ENCODE measurements around the gene FUZ.

Gene FUZ

DNA sequence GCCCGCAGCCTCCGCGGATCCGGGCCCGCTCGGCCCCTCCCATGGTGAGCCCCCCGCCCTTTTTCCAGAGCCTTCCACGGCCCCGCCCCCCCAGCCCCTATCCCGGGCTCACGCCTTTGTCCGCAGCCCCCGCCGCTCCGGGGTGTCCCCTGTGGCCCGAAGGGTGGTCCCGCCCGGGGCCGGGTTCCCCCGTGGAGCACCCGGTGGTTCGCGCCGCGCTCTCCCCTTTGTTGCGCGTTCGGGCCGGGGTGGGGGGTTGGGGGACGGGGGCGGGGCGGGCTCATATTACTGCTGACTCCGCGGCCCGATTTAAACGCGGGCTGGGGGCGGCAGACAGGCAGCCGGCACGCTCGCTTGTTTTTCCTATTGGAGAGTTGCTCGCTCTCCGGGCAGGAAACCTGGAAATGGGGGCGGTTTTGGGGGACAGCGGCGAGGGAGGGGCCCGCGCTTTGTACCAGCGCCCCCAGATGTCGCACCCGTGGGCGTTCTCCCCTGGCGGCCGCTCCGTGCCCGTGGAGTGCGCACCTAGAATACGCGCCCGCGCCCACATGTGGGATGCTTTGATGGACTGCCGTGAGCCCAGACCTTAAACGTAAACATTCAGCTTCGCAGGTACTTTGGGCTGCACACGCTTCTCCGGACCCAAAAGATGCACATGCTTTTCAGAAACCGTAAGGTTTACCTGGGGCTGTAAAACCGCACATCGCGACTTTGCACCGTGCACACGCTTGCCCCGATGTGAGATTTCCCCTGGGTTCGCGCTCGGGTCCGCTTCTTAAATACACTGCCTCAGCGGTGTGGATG, 38.6 kb upstream of the FUZ start:
- DNase-seq (ENCODE audit: low read depth in 2 of 2): peak in 1 of 2 donors; percentile 27

DNA sequence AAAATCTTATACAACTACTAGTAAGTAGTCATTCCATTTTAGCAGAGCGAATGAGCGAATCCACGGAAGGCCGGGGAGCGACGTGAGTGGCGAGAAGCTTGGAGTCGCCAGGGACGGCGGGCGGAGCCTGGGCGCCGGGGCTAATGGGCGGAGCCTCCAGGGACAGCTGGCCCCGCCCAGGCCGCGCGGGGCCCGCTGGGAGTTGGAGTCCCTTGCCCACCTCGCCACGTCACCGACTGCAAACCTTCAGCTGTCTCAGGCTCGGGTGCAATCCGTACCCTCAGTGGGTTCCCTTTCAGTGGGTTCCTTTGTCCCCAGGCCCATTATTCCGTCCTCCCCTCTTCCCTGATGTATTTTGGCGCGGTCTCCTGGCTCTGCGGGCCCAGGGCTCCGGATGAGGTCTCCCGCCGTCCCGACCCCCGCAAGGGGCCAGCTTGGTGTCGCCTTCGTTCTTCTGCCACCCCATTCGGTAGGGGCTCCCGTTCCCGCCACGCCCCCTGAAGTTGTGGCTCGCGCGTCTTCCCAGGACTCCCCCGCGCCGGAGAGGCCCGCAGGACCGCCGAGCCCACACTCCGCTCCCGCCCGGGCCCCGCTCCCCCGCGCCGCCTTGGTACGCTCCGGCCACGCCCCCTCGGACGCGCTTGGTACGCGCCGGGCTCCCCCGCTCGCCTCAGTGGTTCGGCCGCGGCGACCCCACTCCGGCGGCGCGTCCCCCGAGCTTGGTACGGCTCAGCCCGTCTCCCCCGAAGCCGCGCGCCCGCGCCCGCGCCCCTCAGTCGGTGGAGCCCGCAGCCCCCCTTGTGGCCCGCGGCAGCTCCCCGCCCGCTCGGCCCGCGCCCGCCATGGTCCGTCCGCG, 37.6 kb upstream of the FUZ start, which contains the start of gene PTOV1:
Gene PTOV1, plus strand, starts transcription at position 673 of the 856 bp plus-strand sequence.
- peak; percentile 70 to 79 for DNase-seq (ENCODE audit: low read depth in 2 of 2)

DNA sequence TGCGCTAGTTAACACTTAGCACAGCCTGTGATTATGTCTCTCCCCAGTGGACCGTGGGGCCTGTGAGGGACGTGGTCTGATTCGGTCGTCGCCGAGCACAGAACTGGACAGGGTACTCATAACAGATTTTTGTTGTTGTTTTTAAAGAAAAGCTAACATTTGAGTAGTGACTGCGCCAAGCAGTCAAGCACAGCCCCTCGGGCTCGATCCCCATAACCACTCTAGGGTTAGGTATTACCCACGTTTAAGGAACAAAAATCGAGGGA, 37.1 kb upstream of the FUZ start:
- no peak for DNase-seq (ENCODE audit: low read depth in 2 of 2)

DNA sequence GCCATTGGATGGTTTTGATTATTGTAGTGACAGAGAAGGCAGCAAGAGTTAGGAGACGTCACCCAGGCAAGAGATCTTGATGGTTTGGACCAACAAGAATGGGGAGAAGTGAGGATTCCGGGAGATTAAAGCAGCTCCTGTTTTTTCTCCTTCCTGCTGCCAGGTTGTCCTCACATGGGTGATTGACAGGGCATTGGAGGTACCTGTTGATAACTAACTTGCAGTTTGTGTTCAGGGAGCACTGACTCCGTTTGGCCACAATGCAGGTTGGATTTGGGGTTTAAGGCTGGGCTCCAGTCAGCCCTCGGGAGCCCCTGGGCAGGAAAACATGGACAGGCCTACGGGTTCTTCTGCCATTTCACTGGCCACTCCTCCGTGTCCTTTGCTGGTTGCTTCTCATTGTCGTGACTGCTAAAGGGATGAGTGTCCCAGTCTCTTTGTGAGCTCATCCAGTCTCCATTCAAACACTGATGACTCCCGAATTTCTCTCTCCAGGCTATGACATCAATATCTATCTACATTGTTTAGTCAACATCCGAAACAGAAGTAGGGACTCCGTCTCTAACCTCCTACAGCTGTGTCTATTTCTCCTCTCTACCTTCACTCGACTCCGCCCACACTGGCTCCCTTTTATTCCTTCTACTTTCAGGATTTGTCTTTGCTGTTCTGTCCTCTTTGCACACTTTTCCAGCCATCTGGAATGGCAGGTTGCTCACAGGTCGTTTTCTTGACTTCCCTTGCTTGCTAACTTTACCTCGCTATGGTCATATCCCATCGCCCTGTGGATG, 36.5 kb upstream of the FUZ start:
- no peak for DNase-seq (ENCODE audit: low read depth in 2 of 2)

DNA sequence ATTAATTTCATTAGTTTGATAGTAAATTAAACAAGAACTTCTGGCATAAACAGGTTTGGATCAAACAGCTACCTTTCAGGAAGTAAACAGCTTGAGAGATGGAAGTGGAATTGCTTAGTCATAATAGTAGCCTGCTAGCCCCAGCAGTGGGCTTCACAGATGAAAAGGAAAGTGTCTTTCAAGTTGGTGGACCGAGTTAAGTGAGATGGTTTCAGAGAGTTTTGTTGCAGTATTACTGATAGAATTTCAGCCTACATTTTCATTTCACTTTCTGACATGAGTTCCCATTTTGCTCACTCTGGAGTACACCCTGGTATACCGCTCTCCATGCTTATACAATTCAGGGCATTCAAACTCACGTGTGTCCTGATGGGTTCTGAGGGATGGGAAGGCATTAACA, 35.8 kb upstream of the FUZ start:
- DNase-seq (ENCODE audit: low read depth in 2 of 2): no peak

DNA sequence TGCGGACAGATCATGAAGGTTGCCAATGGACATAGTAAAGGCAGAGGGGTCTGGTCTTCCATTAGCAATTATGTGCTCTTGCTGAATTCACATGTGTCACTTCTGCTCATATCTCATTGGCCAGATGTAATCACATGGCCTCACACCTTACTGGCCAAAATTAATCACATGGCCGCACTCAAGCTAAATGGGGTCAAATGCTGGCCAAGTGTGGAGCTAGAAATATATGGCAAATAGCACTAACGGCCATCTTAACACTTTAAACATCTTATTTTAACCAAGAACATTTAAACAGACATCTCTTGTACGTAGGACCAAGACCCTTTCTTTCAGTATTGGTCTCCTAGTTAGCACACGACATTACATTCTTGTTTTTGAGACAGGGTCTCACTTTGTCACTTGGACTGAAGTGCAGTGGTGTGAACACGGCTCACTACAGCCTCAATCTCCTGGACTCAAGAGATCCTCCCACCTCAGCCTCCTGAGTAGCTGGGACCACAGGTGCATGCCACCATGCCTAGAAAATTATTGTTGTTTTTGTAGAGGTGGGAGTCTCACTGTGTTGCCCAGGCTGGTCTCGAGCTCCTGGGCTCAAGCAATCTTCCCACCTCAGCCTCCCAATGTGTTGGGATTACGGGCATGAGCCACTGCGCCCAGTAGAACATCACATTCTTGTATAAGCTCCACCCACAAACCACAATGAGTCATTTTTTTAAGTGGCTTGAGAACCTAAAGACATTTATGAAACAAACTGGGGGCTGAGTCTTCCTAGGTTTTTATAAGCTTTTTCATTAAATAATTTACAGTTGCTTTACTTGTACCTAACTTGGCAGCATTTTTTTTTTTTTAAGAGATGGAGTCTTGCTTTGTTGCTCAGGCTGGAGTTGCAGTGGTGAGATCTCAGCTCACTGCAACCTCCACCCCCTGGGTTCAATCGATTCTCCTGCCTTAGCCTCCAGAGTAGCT, 34.9 kb upstream of the FUZ start:
- no peak for DNase-seq (ENCODE audit: low read depth in 2 of 2)

DNA sequence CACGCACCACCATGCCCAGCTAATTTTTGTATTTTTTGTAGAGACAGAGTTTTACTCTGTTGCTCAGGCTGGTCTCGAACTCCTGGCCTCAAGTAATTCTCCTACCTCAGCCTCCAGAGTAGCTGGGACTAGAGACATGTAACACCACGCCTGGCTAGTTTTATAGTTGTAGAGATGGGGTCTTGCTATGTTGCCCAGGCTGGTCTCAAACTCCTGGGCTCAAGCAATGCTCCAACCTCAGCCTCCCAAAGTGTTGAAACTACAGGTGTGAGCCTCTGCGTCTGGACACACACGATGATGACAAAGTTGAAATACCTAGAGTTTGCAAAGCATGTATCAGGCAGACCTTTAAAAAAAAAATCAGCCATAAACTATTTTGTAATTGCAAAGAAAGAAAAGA, 33.3 kb upstream of the FUZ start:
- no peak for DNase-seq (ENCODE audit: low read depth in 2 of 2)

DNA sequence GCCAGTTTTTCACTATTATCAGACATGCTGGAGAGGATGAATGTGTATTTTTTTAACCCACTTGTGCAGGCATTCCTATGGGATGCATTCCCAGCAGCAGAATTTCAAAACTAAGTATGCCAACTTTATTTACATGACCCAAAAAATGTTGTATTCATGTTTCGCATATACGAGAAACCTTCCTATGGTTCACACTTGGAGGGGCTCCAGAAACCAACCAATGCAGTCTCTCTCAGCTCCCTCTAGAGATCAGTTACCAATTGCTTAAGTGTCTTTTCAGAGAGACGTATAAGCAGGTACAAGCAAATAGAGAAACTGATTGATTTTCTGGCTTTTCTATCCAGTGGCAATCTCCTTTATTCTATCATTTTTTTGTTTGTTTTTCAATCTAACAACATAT, 32.3 kb upstream of the FUZ start:
- no peak for DNase-seq (ENCODE audit: low read depth in 2 of 2)

DNA sequence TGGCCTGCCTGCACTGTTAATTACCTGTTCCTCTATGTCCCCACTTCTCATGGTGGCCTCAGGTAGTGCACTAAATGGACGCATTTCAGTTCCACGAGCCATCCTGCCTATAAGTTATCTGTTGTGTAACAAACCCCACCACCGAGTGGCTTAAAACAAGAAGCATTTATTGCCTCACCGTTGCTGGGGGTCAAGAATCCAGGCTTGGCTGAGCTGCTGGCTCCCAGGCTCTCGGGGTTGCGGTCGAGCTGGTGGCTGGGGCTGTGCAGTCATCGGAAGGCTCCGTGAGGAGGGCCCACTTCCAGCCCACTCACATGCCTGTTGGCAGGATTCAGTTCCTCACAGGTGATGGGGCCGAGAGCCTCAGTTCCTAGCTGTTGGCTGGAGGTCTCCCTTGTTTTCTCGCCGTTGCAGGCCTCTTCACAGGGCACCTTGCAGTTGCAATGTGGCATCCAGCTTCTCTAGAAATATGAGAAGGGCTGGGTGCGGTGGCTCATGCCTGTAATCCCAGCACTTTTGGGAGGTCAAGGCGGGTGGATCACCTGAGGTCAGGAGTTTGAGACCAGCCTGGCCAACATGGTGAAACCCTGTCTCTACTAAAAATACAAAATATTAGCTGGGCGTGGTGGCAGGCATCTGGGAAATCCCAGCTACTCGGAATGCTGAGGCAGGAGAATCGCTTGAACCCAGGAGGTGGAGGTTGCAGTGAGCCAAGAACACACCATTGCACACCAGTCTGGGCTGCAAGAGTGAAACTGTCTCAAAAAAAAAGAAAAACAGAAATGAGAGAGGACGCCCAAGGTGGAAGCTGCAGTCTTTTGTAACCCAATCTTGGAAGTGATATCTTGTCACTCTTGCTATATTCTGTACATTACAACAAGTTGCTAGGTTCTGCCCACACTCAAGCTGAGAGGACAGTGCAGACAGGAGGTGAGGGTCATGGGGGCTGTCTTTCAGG, 31.3 kb upstream of the FUZ start:
- no peak for DNase-seq (ENCODE audit: low read depth in 2 of 2)

DNA sequence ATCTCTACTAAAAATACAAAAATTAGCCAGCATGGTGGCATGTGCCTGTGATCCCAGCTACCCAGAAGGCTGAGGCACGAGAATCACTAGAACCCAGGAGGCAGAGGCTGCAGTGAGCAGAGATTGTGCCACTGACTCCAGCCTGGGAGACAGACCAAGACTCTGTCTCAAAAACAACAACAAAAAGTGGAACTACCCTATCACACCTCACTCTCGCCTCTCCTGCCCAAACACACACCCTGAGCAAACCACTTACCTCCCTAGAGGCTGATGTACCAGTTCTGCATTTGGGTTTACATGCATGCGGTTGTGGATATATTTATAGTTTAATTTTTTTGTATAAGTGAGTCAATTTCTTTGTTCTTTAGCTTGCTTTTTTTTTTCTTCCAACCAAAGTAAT, 30.2 kb upstream of the FUZ start:
- no peak for DNase-seq (ENCODE audit: low read depth in 2 of 2)

DNA sequence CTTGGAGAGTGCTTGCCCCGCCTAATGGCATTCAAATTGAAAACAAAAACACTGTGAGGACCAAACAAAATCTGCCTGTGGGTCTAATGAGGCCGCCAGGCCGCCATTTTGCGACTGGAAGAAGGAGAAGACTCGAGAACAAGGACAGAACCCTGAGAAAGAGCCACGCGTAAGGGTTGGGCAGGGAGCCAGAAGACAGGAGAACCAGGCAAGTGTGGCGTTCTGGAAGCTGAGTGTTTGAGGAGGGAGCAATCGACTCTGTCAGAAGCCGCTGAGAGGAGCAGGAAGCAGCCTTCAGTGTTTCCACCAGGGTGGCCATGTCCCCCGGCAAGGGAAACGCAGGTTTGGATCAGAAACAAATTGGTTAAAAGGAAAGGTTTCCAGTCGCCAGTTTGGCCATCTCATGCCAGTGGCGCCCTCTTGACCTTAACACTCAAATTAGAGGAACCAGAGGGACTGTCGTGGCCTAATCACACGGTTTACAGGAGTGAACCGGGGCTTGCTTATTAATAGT, 27.7 kb upstream of the FUZ start:
- no peak for DNase-seq (ENCODE audit: low read depth in 2 of 2)

DNA sequence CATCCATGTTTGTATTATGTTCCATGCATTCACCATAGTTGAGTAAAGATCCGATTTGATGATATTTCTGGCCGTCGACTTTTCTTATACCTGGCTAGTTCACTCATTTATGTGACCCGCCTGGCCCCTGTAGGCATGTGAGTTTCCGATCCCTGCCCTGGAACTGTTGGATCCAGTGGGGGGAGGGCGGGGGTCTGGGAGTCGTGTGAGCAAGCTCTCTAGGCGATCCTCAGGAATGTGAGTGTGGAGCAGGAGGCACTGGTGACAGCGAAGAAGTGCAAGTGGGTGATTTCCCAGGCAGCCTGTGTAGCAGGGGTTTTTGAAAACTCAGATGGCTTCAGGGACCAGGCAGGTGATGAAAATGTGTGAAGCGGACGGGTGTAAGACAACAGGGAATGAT, 27.2 kb upstream of the FUZ start:
- DNase-seq (ENCODE audit: low read depth in 2 of 2): no peak

DNA sequence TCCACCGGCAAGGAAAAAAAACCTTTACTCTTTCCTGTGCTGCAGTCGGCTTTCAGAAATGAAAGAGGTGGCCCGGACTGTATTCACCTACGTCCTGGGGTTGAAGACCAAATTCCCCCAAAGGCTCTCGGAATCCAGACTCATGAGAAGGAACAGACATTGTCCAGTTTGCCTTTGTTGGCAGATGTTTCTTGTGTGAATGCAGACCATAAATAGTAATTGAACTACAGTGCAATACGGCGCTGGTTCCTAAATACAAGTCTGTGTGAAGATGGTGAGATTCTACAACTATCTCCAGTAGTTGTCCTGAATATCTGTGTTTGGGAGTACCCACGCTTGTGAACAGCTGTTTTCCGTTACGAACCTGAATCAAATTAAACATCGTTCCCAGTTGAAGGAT, 26.6 kb upstream of the FUZ start:
- no peak for DNase-seq (ENCODE audit: low read depth in 2 of 2)

DNA sequence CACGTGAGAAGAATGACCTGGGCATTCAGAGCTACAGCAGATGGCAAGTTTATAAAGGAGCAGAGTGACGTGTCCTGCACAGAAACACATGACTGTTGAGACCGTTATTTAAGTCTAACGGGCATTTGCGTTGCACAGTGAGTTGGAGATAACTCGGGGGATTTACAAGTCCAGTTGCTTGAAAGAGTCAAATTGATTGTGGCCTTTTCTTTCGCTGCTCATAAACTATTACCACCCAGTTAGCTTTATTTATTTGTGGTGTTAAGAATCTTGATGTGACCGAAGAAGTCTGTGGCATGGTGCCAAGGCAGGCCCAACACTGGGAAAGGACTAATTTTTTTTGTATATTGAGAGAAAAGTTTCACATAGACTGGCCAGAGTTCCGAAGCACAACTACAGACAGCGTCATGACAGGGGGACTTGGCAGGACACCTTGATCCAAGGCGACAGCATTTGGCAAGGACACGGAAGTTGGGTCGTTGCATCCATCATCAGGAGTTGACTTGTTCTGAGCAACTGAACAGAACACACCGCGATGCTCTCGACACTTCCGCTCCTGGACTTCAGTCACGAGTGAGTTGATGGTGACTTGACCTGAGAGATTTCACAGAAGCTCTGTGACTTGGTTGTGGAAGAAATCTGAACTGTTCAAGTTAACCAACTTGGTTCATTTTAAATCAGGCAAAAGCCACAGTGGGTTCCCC, 25.9 kb upstream of the FUZ start:
- no peak for DNase-seq (ENCODE audit: low read depth in 2 of 2)

DNA sequence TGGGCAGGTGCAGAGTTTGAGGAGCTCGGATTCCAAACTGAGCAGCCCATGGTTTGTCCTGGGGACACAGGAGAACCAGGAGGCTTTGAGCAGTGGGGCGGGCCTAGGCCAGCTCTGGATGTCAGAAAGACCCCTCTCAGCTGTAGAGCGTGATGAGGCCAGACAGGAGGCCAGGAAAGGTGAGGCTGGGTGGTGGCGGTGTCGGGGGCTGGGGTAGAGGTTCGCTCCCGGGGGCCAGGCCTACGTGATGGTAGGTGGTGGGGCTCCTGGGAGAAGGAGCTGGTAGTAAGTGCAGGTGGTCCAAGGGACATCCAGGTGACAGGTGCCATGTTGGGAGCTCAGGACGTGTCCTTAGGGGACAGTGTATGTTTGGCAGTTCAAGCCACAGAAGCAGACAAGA, 24.3 kb upstream of the FUZ start:
- no peak for DNase-seq (ENCODE audit: low read depth in 2 of 2)

DNA sequence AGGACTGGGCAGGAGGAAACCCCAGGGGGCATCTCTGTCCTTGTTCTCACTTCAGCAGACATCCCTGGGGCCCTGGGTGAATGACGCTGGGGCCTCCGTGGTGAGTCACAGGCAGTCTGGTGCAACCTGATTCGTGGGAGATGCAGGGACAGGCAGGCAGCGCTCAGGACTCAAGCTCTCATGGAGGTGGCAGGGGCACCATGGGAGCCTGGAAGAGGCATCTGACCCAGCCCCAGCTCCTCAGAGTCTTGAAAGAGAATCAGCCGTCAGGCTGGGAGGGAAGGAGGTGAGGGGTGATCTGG, 23.9 kb upstream of the FUZ start:
- no peak for DNase-seq (ENCODE audit: low read depth in 2 of 2)

DNA sequence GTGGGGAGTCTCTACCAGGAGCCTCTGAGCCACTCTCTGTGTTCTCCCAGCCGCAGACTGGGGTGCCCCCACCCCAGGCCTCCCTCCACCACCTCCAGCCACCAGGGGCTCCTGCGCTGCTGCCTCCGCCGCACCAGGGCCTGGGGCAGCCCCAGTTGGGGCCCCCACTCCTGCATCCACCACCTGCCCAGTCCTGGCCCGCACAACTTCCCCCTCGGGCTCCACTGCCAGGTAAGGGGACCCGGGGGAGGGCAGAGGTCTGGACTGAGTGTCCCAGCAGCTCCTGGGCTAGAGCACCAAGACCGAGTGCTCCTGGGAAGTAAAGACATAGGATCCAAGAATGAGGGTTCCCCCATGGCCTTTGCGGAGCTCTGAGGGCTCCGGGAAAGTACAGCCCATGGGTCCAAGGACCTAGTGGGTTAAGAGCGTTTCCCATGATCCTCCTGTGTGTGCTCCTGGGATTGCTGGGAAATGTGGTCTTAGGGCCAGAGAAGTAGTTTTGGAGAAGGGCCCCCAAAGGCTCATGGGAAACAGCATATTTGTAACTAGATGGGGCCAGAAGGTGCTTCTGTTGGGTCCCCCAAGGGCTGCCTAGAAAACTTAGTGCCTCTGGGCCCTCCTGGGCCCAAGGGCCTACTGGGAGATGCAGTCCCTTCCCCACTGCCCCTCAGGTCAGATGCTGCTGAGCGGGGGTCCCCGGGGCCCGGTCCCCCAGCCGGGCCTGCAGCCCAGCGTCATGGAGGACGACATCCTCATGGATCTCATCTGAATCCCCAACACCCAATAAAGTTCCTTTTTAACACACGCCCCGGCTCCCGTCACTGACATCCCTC, 23.3 kb upstream of the FUZ start:
- no peak for DNase-seq (ENCODE audit: low read depth in 2 of 2)

DNA sequence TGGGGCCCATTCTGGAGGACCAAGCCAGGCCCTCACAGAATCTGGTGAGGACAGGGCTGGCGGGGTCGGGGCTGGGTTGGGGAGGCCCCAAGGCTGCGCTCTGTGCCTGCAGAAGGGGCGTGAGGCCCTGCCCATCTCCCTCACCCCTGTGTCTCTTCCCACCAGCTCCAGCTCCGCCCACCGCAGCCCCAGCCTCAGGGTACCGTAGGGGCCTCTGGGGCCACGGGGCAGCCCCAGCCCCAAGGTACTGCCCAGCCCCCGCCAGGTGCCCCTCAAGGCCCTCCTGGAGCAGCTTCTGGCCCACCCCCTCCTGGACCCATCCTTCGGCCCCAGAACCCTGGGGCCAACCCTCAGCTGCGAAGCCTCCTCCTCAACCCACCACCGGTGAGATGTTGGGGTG, 22.5 kb upstream of the FUZ start:
- DNase-seq (ENCODE audit: low read depth in 2 of 2): no peak

DNA sequence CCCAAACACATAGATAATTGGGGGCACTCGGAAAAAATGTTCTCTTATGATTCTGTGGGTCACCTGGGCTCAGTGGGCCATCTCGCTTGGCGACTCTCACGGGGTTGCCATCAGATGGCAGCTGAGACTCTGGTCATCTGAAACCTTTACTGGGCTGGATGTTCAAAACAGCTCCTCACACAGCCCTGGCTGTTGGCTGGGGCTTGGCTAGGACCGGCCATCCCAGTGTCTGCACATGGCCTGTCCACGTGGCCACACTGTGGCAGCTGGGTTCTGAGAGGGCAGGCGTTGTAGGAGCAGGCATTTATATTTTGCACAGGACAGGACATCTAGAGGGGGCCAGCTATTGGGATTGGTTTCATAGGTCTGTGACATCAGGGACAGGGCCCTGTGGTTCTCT, 20.5 kb upstream of the FUZ start:
- no peak for DNase-seq (ENCODE audit: low read depth in 2 of 2)
